HCT116 (cell line): Measurements from ENCODE around the gene VRTN.

Experiments
- EGR1 ChIP-seq: IDR thresholded peaks from 2 replicates; pipeline ENCODE4 v1.6.1; 2012; ENCODE audit warnings: low read depth
- POLR2A ChIP-seq: IDR thresholded peaks from 2 replicates; pipeline ENCODE4 v1.7.0; 2011; ENCODE audit warnings: borderline replicate concordance; ENCODE audit not compliant: insufficient read depth, insufficient read length; ENCODE audit errors: extremely low read depth
- RAD21 ChIP-seq: IDR thresholded peaks from 2 replicates; pipeline ENCODE4 v1.6.1; 2012; ENCODE audit warnings: low read depth, mild to moderate bottlenecking
- SIN3A ChIP-seq: IDR thresholded peaks from 2 replicates; pipeline ENCODE4 v1.6.1; 2012; ENCODE audit warnings: low read depth
- SRF ChIP-seq: IDR thresholded peaks from 2 replicates; pipeline ENCODE4 v1.6.1; 2012; ENCODE audit warnings: low read depth
- YY1 ChIP-seq: IDR thresholded peaks from 2 replicates; pipeline ENCODE4 v1.6.1; 2011; ENCODE audit warnings: low read length, low read depth, moderate library complexity, mild to moderate bottlenecking; ENCODE audit not compliant: insufficient replicate concordance; ENCODE audit errors: extremely low read depth
- TF ChIP-seq, protein P1 (sequence below), 3 experiments: fragments of 200-600 bp in 1 of 3; sonication (generic) in 1 of 3; IDR thresholded peaks in 2 of 3; conservative IDR thresholded peaks in 1 of 3; 2 replicates each; pipeline ENCODE4 v1.5.1; 2012 to 2017; ENCODE audit warnings: low read depth in 2 of 3, low read length in 2 of 3, antibody characterized with exemption in 1 of 3, borderline replicate concordance in 1 of 3, control low read depth in 1 of 3, mild to moderate bottlenecking in 1 of 3, mixed read lengths in 1 of 3, mixed run types in 1 of 3, moderate library complexity in 1 of 3; ENCODE audit not compliant: insufficient read depth in 1 of 3
- TF ChIP-seq, protein P2 (sequence below): IDR thresholded peaks from 2 replicates; pipeline ENCODE4 v1.6.1; 2012
- TF ChIP-seq, protein P3 (sequence below): IDR thresholded peaks from 2 replicates; pipeline ENCODE4 v1.6.1; 2012

DNA sequence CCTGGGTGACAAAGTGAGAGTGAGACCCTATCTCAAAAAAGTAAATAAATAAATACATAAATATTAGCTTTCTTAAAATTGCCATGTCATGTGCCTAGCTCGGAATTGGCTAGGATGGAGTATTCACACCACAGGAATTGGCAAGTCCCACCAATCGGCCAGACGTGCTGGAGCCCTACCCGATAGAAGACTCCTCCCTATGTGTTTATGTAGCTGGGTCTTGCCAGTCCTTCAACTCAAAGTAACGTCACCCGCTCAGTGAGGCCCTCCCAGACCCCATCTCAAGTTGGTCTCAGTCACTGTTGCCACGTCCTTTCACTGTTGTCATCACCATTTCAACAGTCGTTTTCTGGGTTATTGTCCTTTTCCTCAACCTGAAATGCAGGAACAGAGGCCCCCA is 20.2 kb downstream of the VRTN start:
- TF ChIP-seq, protein P1, sequence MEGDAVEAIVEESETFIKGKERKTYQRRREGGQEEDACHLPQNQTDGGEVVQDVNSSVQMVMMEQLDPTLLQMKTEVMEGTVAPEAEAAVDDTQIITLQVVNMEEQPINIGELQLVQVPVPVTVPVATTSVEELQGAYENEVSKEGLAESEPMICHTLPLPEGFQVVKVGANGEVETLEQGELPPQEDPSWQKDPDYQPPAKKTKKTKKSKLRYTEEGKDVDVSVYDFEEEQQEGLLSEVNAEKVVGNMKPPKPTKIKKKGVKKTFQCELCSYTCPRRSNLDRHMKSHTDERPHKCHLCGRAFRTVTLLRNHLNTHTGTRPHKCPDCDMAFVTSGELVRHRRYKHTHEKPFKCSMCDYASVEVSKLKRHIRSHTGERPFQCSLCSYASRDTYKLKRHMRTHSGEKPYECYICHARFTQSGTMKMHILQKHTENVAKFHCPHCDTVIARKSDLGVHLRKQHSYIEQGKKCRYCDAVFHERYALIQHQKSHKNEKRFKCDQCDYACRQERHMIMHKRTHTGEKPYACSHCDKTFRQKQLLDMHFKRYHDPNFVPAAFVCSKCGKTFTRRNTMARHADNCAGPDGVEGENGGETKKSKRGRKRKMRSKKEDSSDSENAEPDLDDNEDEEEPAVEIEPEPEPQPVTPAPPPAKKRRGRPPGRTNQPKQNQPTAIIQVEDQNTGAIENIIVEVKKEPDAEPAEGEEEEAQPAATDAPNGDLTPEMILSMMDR (IDR thresholded peaks at IDR 0.05 in 2 of 3, conservative IDR thresholded peaks at IDR 0.05 in 1 of 3; ENCODE audit: borderline replicate concordance in 1 of 3, insufficient read depth in 1 of 3, low read depth in 2 of 3, low read length in 2 of 3): no peak
- no peak for TF ChIP-seq POLR2A
- TF ChIP-seq EGR1: no peak
- TF ChIP-seq SRF: no peak
- no peak for TF ChIP-seq YY1
- no peak for TF ChIP-seq RAD21
- TF ChIP-seq, protein P2, sequence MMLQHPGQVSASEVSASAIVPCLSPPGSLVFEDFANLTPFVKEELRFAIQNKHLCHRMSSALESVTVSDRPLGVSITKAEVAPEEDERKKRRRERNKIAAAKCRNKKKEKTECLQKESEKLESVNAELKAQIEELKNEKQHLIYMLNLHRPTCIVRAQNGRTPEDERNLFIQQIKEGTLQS: no peak
- TF ChIP-seq SIN3A: no peak
- TF ChIP-seq, protein P3, sequence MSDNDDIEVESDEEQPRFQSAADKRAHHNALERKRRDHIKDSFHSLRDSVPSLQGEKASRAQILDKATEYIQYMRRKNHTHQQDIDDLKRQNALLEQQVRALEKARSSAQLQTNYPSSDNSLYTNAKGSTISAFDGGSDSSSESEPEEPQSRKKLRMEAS: no peak
